HG03439 (cell line): Measurements from ENCODE around the gene HIGD1B.
"Not testable (repeated sequence)": the region's sequence is repeated elsewhere in the genome, so short reads cannot be mapped to it uniquely, and the experiment has no call there.

Source experiments
- ATAC-seq: cut with Tn5 transposase; IDR thresholded peaks from one replicate; pipeline ENCODE4 v1.9.1; 2021; ENCODE audit warnings: mild to moderate bottlenecking, moderate library complexity; ENCODE audit not compliant: unreplicated experiment

HIGD1B gene

DNA sequence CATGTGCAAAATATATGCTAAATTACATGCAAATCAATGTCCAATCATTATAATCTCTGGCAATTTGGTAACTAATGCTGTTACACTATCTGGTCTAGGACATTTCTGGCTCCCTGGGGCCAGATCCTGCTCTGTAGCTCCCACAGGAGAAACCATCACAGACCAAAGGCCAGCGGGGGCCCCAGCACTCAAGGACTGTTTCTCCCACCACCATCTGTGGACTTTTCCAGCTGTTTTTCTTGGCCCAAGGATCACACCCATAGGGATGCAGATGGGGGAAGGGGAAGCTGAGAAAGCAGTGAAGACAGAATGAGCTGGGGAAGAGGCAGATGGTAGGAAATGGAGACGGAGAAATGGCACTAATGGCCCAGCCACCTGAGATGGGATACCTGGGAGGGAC is at the start of gene HIGD1B:
HIGD1B (plus strand) TSS at position 298 of the 400 bp plus-strand sequence. CDS start 270 bp downstream, outside the sequence.
- ATAC-seq: no peak

DNA sequence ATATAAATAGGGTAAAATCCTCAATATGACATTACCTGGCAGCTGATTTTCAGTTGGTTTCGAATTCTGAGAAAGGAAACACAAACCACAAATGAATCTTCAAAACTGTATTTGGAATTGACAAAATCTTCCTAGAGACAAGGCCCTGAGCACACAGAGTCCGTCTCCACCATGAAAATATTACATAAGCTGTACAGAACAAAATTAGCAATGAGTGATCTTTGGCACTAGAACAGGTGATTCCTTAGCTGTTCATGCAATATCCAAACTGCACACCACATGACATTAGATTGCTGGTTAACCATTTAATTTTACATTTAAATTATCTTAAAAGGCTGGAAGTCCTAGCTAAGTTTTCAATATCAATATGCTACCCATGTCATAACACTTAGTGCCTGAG is 49.3 kb upstream of the HIGD1B start:
- no peak for ATAC-seq

DNA sequence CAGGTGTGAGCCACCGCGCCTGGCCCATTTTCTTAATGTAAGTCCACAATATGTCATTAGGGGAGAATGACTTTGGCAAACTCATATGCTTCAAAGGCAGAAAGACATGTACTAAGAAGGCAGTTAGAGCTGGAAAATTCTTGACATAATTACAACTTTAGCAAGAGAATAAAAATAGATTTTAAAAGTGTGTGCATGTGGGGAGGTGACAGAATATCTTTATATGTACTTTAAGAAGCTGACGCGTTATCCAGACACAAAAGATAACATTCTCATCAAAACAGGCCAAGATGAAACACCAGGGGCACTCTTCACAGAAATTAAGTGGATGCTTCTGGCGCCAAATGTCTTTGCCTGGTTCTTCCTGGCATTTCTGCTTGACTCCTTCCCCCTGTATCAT is 45.8 kb upstream of the HIGD1B start:
- ATAC-seq: no peak

DNA sequence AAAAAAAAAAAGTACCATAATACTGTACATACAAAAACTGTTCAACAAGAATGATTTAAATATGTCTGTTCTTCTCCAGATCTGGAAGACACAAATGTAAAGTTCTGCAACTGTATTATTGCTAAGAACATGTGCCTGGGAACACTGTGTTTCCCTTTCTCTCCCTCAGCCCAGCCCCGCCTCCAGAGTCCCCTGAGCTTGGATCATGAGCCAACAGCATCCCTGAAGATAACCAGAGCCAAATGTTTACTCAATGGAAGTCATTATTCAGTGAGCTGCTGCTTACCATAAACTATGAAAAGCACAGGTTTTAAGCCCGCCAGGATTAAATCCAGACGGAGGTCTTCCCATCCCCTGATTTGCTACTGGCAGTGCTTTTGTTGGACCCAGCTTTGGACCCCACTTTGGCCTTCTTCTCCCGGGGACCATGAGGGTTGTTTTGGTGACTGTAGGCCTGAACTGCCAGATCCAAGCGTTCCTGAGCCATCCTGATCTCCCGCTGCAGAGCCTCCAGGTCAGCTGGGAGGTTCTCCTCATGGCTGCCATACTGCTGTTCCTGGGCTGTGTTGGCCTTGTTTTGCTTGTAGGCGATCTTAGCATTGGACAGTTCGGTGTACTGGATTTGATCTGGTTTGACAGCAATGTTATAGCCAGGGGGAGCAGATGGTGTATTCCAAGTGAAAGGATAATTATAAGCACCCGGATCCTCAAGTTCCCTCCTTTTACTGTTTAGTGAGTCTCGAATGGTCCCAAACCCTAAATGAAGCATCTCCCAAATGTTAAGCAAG is 43.2 kb upstream of the HIGD1B start:
- ATAC-seq: no peak

DNA sequence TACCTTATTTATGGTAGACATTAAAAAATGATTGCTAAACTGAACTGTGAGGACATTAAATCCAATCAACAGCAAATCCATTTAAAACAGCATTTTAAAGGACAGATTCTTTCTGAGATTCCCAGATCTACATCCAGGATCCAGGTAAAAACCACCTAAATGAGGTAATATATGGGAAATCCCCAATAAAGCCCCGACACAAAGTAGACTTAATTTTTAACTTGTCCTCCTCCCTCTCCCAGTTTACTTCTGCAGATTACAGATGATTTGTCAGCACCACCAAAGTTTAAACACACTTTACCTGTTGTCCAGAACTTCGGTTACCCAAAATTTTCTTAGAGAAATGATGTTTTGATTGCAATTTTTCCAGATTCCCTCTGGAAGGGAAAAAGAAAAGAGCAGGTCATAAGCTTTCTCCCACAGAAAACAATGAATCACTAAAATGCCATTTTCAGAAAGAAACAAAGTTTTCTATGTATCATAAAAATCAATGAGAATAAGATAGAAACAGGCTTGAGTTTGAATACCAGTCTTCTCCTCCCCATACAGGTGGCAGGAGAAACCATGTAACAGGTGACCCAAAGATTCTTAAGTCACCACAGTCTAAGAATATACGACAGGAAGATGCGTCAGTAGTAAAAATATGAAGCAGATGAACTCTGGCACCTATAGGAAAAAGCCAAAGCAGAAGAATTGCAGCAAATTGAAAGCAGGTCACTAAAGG is 40.4 kb upstream of the HIGD1B start:
- ATAC-seq: no peak

DNA sequence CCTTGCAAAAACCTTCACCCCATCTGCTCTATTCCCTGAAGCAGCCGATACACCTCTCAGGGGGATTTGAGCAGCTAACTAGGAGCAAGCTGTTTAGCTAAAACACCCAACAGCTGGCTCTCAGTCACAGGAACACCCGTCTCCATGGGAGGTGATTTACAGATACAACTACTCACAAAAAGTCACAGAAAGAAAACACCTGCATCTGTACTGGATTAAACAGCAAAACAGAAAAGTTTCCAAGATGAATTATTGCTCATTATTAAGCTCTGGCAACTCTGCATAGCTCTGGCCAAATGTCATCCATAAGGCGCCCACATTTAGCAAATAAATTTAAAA is 39.9 kb upstream of the HIGD1B start:
- ATAC-seq: no peak

DNA sequence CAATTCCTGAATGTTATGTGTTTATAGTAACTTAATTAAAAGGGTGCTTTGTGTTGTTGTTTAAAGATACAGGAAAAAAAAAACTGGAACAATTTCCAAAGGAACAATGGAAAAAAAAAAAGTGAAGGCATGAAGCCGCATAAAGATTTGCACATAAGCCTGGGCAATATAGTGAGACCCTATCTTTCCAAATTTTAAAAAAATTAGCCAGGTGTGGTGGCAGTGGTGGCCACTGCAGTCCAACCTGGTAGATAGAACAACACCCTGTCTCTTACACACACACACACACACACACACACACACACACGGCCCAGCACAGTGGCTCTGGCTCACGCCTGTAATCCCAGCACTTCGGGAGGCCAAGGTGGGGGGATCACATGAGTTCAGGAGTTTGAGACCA is 39.5 kb upstream of the HIGD1B start:
- no peak for ATAC-seq

DNA sequence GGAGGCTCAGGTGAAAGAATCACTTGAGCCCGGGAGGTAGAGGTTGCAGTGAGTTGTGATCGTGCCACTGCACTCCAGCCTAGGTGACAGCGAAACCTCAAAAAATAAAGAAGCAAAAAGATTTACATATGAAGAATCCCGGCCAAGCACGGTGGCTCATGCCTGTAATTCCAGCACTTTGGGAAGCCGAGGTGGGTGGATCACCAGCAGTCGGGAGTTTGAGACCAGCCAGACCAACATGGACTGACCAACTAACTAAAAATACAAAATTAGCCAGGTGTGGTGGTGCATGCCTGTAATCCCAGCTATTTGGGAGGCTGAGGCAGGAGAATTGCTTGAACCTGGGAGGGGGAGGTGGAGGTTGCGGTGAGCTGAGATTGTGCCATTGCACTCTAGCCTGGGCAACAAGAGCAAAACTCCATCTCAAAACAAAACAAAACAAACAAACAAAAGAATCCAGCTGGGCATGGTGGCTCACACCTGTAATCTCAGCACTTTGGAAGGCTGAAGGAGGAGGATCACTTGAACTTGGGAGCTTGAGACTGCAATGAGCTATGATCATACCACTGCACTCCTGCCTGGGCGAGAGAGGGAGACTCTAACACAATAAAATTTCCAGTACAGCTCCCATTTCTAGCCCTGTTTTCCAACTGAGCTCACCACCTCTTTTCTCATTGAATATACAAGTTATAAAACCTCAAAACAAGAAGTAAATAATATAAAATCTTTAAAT is 38.9 kb upstream of the HIGD1B start:
- not testable (repeated sequence) for ATAC-seq

DNA sequence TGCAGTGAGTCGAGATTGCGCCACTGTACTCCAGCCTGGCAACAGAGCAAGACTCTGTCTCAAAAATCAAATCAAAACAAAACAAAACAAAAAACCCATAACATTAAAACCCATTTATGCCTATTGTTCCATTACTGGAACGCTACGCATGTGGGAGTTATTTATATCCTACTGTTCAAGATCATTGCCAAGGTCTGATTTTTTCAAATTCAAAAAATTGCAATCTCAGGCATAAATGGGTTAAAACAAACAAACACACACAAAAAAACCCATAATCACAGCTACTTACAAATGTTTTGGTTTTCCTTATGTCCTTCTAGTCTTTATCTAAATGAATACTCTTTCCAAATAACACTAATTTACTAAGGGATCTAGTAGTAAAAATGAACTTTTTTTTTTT is 35.4 kb upstream of the HIGD1B start:
- ATAC-seq: no peak

DNA sequence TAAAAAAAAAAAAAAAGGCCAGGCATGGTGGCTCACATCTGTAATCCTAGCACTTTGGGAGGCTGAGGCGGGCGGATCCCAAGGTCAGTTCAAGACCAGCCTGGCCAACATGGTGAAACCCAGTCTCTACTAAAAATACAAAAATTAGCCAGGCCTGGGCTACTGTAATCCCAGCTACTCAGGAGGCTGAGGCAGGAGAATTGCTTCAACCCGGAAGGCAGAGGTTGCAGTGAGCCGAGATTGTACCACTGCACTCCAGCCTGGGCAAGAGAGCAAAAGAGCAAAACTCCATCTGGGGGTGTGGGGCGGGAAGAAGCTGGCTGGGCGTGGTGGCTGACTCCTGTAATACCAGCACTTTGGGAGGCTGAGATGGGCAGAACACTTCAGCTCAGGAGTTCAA is 29.2 kb upstream of the HIGD1B start:
- not testable (repeated sequence) for ATAC-seq

DNA sequence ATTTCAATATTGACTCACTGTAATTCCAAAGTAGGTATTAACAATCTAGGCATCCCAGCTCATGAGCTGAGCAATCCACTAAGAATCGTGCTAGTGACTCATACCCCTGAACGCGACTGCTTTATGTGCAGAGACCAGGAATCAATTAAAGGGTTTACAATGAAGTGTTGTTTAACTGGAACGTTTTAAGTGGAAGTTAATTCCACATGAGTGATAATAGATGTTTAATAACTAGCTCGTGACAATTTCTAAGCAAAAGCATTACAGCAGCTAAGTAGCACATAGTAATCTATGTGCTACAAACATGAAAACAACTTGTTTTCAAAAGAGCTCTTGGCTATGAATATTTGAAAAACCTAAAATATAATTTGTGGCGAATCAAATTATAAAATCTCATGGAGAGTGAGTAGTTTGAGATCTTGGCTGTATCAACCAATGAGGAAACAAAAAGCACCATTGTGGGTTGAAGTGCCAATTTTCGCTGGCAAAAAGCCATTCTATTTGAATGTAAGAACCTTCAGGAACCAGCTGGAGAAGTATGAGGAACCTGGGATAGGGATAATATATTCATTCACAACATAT is 27.0 kb upstream of the HIGD1B start:
- no peak for ATAC-seq

DNA sequence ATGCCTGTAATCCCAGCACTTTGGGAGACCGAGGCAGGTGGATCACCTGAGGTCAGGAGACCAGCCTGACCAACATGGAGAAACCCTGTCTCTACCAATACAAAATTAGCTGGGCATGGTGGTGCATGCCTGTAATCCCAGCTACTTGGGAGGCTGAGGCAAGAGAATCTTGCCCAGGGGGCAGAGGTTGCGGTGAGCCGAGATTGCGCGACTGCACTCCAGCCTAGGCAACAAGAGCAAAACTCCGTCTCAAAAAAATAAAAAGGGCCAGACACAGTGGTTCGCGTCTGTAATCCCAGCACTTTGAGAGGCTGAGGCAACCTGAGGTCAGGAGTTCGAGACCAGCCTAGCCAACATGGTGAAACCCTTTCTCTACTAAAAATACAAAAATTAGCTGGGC is 22.4 kb upstream of the HIGD1B start:
- not testable (repeated sequence) for ATAC-seq

DNA sequence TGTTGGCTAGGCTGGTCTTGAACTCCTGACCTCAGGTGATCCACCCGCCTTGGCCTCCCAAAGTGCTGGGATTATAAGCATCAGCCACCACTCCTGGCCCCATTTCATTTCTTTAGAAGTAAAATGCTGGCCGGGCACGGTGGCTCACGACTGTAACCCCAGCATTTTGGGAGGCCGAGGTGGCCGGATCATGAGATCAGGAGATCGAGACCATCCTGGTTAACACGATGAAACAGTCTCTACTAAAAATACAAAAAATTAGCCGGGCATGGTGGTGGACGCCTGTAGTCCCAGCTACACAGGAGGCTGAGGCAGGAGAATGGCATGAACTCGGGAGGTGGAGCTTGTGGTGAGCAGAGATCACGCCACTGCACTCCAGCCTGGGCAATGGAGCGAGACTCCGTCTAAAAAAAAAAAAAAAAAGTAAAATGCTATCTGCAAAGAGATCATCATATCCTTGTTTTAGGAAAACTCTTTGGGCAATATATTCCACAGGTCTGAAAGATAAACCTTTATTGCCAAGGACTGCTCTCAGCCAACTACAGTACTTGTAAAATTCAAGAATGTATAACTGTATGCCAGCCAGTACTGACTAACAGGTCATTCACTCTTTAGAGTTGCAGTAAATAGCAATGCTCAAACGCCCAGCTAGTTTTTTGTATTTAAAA is 21.4 kb upstream of the HIGD1B start:
- ATAC-seq: no peak

DNA sequence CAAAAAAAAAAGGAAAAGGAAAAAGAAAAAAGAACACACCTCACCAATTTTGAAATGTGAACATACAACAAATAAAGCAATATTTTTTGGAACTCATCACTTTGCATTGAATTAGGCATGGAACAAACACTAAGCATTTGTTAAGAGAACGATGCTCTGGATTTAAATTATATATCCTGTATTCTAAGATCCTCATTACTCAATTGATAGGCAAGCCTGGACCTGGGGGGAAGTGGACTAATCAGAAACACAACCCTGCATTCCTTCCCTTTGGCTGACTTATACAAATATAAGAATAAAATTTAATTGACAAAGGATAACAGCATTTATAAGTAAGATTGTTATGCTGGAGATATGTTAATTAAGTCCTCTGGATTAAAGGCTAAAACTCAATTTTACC is 19.8 kb upstream of the HIGD1B start:
- ATAC-seq: no peak

DNA sequence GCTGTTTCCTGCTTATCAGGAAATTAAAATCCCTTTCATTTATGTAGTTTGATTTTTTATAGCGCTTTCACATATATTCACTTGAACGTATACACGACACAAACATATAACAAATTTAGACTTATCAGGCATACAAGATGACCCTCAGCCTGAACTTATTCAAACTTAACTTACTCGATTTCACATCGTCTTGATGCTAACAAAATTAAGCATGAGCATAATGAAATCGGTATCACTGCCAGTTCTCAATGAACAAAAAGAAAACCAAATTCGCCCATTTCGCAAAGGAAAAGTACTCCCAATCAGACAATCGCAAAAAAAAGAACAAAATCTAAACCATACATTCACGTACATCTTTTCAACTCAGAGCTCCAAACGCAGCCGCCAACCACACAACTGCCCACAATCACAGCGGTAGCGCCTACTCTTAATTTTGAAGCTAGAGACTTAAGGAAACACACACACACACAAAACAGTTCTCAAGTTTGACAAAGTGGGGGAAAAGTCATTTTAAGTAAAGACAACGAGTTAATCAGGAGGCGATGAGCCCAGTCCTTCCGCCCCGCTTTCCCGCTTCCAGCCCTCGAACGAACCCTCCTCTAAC is 18.7 kb upstream of the HIGD1B start:
- no peak for ATAC-seq

DNA sequence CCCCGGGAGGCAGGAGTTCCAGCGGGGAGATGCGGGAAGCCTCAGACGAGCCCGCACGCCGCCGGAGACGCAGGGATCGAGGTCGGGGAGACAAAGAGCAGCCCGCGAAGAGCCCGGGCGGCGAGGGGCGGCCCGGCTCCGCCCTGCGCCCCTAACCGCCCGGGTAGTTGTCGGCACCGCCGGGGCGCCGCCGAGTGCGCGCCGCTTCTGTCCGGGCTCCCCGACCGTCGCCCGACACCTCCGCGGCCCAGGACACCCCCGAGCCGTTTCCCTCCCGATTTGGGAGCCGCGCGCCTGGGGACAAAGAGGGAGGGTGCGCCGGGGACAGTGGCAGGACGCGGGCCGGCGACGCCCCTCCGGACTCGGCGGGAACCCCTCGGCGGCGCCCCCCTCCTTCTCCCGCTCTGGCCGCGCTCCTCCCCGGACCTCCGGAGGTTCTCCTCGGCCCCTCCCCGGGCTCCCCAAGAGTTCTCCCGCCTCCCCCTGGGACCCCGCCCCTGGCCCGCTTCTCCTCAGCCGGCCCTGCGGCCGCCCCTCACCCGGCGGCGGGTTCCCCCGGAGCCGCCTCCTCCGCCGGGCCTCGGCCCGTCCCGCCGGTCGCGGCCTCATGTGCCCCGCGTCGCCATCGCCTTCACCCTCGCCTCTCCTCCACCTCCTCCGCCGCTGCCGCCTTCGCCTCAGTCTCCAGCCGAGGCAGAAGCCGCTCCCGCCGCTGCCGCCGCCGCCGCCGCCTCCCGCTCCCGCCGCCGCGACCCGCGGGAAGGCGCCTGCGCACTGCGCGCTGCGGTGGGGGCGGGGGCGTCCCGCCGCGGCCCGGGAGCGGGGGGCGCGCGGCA is 17.9 kb upstream of the HIGD1B start, which contains the start of gene GJC1:
GJC1 (minus strand) TSS at position 765 of the 836 bp plus-strand sequence. CDS start 24,470 bp downstream, outside the sequence.
- ATAC-seq: no peak

DNA sequence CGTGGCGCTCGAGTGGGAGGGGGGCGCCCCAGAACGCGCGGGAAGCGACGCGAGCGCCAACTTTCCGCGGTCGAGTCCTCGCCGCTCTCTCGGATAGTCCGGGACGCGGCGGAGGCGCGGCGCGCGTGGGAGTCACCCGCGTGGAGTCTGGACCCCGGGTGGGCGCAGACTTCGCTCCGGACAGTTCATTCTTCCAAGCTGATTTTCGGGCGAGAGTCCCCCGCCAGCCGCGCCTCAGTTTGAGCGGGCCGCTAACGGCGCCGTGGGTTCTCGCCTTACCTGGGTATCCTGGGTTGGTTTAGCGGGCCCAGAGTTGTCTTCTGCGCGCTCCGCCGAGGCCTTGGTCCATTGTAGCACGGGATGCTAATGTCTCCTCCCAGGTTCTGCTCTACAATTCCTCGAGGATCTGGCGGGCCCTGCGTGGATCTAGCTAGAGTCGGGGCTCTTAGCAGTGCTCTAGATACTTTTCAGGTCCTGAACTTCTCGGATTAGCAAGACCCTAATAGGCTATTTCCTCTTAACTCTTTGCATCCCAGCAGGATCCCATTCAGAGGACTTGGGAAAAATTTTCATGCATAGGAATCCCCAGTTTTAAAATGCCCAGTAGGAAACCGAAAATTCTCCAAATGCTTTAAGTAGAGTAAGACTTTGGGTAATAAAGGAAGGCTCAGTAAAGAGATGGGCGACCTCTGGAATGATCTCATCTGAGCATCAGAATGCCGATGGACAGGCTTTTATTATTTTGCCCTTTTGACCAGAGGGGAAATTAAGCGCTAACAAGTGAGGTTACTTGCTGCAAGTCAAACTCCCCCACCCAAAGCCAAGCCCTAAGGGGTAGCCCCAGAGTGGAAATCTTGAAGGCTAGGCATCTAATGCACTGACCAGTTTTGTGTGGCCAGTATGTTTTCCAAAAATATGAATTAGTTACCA is 17.1 kb upstream of the HIGD1B start:
- no peak for ATAC-seq

DNA sequence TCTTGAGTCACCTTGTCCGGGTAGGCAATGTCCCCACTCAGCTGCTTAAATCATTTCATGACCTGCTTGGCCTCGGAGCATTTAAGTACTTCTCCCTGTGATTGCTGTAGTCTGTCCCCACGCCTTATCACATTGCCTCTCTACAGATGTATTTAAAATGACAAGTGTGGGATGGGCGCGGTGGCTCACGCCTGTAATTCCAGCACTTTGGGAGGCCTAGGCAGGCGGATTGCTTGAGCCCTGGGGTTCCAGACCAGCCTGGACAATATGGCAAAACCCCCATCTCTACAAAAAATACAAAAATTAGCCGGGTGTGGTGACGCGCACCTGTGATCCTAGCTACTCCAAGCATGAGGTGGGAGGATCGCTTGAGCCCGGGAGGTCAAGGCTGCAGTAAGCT is 16.3 kb upstream of the HIGD1B start:
- no peak for ATAC-seq
